NCI-H774 (cell line): ENCODE data around the gene NEUROG1.

Experiments
- DNase-seq: peaks from one replicate; lab custom pipeline; 2025; lab: John Stamatoyannopoulos, UW

The NEUROG1 gene, protein sequence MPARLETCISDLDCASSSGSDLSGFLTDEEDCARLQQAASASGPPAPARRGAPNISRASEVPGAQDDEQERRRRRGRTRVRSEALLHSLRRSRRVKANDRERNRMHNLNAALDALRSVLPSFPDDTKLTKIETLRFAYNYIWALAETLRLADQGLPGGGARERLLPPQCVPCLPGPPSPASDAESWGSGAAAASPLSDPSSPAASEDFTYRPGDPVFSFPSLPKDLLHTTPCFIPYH

DNA sequence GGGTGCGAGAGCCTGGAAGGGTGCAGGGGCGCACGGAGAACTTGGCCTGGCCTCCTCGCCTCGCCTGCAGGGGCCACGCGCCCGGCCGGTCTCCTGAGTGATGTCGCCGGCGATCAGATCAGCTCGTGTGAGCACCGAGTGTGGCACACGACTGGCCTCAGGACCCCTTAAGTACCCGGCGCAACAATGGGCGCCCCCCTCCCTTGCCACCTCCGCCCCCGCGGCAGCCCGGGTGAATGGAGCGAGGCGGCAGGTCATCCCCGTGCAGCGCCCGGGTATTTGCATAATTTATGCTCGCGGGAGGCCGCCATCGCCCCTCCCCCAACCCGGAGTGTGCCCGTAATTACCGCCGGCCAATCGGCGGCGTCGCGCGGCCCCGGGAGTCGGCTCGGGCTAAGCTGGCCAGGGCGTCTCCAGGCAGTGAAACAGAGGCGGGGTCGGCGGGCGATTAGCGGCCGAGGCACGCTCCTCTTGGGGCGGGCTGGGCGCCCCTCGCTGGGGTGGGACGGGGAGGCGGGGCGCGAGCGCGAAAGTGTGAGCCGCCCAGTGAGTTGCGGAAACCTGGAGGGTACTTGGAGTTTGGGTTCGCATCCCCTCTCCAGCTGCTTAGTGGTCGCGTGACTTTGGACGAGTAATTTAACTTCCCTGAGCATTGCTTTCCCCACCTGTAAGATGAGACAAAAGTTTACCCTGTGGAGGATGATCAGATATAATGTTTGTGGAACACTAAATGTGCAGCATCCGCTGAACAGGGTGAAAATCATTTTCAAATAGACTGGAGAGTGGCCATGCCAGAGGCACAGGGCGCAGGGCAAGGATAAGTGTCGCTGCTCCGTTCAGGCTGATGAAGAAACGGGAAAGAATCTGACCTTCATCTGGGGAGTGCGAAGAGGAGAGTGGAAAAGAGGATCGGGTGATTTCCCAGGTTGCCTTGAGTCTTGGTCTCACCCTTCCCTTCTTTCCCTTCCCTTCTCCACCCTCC lies at the start of gene NEUROG1:
NEUROG1 (minus strand) TSS at position 145 of the 982 bp plus-strand sequence. CDS start 274 bp downstream, outside the sequence.
- peak; percentile 9 for DNase-seq

DNA sequence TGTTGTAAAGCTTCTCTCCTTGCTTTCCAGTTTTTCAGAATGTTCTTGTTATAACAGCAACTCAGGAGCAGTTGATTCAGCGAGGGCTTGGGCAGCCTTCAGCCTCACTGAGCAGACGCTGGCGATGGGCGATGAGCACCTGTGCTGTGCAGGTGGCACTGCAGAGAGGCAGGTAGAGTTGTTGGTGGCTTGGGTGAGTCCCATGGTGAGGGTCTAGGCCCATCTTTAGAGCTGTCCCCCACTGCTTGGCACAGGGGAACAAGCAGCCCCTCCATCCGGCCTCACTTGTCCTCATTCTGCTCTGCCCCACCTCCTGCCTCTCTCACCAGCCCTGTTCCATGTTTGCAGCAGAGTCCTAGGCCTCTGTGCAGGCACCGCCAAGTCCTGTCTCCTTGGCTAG lies 49.2 kb upstream of the NEUROG1 start:
- DNase-seq = no peak

DNA sequence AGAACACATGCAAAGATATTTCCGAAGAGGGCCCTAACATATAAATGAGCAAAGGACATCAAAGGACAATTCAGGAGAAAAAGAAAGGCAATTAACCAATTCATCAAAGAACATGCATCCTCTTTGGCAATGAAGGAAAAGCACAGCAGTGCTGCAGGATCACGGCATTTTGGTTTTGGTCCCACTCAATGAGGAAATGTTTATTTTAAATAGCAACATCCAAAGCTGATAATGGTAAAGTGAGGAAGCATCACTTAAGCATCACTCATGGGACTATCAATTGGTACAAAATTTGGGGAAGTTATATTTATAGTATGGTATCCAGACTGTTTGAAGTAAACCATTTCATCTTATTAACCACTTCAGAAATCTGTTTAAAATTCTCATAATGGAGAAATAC lies 48.5 kb upstream of the NEUROG1 start:
- DNase-seq = no peak

DNA sequence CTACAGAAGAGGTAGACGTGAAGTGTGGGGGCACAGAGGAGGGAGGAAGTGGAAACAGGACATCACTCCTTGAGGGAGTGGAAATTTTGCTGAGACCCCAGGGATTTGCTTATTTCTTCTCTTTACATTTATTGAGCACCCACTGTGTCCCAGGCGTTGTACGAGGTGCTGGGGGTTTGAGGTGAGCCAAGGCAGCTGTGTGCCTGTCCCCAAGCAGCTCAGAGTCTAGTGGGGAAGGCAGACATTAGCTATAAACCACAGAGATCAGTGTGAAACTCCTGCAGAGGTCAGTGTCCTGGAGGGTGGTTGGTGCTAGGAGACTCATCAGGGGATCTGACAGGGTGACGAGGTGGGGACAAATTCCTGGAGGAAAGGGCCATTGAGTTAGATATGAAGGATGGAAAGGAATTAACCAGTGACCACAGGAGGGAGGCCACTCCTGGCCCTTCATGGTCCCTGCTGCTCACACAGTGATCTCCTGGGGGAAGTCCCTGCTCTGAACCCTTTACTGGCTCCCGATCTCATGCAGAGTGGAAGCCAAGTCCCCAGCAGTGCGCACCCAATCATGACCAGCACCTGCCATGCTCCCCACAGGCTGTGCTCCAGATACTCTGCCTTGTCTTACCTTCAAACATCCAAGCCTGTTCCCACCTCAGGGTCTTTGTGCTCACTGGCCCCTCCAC lies 46.5 kb upstream of the NEUROG1 start:
- no peak for DNase-seq

DNA sequence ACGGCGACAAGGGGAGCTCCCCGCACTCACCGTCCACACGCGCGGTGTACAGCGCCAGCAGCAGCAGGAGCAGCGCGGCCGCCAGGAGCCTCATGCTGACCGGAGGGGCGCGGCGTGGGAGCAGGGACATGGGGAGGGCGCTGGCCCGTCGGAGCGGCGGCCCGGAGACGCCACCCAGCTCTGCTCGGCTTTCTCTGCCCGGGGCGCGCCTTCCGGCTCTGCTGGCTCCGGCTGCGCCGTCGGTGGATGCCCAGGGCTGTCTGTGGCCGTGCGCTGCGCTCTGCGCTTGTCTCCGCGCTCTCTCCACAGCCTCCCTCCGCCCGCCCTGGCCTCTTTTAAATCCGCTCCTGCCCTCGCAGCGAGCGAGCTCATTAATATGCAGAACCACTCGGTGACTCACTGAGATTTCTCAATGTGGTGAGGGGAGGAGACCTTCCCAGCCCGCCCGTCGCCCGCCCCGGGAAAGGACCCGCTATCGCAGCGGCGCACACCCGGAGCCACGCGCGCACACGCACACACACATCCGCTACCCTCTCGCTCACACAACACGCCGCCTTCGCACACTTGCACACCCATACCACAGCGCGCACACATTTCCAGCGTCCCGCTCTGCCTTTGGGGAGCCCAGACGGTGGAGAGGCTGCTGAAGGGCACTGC lies 43.0 kb upstream of the NEUROG1 start, which contains the start of gene CXCL14:
CXCL14 (minus strand) TSS at position 307 of the 657 bp plus-strand sequence; CDS start at position 94, 213 bp downstream.
- DNase-seq = no peak

DNA sequence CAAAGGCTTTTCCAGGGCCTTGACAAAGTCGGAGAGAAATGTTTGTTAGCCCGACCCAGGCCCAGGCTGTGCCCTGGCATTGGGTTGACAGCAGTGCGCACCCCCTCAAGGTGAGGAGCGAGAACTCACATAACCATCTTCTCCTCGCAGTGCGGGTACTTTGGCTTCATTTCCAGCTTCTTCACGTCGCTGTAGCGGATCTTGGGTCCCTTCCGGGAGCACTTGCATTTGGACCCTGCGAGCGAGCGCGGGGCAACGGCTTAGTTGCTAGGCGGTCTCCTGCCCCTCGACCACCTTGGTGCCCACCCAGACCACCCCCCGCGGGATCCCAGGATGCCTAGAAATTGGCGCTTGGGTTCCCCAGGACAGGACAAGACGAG lies 42.5 kb upstream of the NEUROG1 start:
- no peak for DNase-seq

DNA sequence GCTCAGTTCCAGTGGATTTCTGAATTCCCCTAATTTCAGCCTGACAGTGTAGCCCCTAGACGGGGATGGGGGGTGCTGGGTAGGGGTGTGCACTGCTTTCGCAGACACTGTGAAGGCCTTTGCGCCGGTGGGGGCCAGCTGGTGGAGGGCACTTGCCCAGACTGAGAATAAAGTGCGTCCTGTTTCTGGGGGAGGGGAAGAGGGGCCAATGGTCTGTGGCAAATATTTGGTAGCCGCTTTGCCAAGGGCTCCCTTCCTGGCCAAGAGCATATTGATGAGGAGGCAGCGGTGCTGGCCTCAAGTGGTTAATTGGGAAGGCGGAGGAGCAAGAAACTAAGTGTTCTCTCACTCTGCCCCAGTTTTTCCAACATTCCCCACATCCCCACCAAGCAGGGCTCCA lies 41.7 kb upstream of the NEUROG1 start:
- no peak for DNase-seq

DNA sequence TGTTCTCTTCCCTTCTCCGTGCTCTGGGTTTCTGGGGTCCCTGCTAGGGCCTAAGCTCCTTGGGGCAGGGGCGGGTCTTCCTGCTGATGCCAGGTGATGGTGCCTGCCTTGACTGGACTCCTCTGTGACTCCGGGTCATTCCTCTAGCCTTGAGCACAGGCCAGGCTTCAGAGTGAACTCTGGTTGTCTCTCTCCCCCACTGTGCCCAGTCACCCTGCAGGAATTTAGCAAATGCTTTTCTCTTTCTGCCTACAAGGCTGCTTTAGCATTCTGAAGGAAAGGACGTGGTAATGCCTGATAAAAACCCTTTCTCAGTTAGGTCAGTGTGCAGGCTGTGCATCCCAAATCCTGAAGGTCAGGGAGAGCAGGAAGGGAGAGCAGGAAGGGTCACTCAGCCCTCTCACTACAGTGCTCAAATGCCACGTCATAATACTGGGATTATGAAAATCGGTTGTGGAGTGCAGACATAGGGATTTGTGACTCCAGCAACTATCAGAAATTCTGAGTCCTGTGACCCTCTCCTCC lies 40.4 kb upstream of the NEUROG1 start:
- no peak for DNase-seq

DNA sequence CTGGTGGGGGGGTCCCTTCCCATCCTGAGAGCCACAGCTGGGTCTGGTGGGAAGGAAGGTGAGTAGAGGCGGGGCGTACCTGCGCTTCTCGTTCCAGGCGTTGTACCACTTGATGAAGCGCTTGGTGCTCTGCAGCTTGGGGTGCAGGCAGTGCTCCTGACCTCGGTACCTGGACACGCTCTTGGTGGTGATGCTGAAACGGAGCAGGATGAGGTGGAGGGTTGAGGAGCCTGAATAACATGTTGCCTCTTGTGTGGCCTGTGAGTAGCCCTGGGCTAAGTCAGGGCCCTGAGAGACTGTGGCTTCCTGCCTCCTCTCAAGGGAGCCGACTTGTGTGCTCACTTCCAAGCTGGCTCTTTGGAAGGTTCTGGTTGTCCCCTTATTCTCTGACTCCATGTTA lies 38.7 kb upstream of the NEUROG1 start:
- no peak for DNase-seq

DNA sequence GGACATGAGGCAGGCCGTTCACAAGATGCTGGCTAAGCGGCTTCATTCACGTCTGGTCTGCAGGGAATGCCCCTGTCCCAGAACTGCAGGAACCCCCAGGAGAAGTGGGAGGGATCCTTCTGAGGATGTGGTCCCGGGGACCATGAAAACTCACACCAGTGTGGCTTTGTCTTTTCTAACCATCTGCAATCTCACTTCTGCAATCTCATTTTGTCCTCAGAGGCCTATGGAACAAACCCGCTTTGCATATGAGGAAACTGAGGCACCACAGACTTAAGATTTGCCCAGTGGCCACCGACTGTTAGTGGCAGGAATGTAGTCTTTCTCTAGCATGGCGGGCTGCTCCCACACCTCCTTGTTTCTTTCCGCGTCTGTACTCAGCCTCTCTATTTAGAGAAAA lies 36.1 kb upstream of the NEUROG1 start:
- no peak for DNase-seq

DNA sequence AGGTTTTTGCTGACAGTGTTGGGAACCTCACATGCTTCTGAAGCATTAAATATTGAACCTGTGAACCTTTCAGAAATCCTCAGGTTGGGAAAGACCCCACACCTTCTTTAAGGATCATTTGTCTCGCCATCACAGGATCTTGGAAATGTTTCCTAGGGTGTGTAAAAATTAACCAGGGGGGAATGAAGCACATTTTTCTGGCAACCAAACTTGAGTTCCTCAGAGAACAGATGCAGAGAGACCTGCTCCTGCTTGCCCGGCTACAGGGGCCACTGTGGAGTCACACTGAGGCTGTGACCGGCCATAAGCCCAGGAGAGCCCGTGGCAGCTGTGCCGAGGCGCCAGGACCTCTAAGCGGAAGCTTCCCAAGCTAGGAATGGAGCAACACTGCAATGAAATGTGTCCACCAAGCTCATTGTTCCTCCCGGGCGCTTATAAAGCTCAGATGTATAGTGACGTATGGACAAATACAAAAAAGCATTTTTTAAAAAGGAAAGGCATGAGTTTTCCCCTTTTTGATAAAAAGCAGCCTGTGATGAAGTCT lies 35.4 kb upstream of the NEUROG1 start:
- DNase-seq = no peak

DNA sequence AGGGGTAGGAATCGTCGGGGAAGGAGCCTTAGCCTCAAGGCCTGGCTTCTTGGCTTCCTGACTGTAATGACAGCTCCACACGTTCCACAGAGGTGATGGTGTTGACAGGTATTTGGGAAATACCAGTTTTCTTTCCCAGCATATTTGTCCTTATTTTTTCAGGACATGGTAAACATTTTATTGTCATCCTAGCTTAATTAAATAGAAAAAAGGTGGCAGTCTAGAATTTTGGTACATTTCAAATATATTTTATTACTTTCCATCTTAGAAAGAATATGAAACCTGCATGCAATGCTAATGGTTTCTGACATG lies 34.6 kb upstream of the NEUROG1 start:
- no peak for DNase-seq

DNA sequence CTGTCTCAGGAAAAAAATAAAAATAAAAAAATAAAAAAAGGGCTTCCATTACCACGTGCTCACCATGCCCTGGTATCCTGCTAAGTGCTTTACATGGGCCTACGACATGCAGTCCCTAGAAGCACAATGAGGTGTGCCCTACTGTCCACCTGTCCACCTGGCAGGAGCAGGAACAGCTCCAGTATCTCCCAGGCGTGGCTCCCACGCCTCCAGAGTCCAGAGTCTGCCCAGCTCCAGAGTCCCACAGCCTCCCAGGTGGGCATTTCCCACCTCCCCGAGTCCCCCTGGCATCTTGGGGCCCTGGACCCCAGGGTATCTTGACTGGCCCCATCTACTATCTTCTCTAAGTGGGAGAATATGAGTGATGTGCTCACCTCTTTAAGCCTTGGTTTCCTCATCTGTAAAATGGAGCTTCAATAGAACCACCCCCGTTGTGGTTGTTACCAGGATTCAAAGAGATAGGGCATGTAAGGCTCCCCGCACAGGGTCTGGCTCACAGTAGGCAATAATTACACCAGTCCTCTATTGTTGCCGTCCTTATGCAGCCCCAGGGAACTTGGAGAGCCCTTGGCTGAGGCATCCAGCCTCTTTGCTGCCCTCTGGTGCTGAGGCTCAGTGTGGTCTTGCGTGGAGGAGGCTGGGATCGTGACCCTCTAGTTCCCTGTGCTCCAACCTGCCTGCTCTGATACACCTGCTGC lies 34.1 kb upstream of the NEUROG1 start:
- DNase-seq = no peak

DNA sequence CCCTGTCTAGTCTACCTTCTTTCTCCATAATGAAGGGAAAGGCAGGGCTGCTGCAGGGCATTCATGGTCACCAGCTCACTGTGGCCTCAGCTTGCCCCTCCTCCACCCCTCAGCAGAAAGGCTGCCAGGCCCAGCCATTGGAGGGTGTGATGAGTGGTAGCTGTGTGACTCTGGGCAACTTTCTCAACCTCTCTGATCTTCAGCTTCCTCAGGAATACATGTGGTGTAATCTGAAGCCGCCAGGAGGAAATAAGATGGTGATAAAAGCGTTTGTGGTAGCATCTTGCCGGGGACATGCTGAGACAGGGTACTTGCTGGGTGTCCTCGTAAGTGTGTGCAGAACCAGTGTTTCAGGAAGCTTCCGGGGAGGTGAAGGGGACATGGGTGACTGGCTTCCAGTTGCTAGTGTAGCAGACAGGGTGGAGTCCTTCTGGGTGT lies 33.2 kb upstream of the NEUROG1 start:
- DNase-seq = no peak

DNA sequence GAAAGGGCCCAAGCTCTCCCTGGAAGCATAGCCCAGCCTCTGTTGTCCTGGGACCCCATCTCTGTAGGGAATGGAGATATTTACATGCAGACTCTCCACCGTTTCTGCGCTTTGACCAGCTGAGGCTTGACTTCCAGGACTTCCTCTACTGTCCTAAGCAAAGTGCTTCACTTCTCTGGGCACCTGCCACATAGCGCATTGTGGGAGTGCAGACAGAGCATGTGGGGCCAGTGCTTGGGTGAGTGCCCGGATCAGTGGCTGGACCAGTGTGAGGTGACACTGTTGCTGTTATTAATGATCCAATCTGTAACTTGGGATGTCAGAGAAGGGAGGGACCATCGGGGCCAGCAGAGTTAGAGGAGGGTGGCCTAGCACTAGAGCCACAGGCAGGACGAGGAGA lies 32.5 kb upstream of the NEUROG1 start:
- no peak for DNase-seq

DNA sequence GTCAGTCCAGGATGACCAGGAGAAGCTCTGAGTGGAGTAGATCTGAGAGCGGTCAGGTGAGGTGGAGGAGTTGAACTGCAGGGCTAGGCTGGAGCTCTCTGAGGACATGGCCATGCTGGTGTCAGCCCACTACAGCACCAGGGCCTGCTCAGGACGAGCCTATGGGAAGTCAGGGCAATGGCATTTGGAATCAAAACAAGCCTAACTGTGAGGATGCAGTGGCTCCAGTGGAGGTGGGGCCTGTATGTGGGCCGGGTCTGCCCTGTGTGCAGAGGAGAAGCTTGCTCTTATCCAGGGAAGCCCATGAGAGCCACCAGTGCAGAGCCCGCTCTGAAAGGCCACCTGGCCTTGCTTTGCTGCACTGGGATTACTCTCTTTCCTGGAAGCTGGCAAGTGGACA lies 31.9 kb upstream of the NEUROG1 start:
- DNase-seq = no peak

DNA sequence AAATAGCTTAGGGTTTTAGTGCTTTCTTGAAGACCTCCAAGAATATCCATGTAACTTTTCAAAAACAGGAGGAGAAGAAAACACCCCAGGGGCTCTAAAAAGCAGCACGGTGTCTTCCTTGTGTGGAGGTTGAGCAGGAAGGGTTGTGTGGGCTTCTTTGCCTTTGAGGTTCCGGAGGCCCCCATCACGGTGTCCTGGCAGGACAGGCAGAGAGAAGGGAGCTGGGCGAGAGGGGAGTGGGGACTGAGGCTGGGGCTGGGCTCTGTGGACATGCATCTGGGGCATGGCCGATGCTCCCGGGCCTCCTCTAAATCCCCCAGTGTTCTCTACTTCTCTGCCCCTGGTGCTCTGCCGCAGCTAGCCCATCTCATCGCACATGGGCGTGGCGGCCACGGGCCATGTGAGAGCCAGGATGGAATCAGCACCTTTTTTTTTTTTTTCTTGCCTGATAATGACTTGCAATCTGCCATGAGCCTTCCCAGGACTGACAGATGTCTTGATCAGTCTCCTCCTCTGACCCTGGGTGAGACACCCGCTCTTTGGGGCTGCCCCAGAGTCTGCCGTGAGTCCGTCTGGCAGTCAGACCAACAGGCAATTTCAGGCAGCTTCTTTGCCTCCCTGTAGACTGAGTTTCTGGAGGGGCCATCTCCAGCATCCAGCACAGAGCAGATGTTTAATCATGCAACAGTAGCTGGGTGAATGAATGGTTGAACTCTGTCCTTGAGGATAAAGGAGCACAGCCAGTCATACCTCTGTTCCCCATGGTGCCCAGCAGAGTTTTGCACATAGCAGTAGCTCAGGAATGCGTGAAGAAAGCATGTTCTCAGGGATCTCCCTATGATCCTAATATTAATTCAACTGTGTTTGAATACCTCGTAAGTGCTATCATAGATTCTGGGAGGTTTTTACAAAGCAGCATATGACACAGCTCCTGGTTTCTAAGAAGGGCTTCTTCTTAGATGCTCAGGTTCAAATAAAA lies 30.9 kb upstream of the NEUROG1 start:
- no peak for DNase-seq

DNA sequence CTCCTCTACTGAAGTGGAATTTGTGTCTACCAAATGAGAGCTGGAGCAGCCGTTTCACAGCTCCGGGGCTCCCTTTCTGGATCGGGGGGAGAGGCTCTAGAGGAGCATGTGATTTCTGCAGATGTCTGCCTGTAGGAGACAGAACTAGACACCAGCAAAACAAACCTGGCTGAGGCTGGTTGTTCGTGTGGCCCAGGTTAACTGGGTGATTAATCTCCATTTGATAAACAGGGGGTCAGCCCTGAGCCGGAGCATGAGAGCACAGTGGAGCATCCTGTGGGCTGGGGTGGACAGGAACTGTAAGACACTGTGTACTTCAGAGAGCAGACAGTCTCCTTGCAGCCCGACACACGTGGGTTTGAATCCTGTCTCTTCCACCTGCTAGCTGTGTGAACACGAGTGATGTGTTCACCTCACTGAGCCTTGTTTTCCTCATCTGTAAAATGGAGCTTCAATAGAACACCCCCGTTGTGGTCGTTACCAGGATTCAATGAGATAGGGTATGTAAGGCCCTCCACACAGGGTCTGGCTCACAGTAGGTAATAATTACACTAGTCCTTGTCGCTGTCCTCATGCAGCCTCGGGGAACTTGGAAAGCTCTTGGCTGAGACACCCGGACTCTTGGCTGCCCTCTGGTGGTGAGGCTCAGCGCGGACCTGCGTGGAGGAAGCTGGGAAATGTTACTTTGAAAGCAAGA lies 30.1 kb upstream of the NEUROG1 start:
- peak; percentile 25 for DNase-seq

DNA sequence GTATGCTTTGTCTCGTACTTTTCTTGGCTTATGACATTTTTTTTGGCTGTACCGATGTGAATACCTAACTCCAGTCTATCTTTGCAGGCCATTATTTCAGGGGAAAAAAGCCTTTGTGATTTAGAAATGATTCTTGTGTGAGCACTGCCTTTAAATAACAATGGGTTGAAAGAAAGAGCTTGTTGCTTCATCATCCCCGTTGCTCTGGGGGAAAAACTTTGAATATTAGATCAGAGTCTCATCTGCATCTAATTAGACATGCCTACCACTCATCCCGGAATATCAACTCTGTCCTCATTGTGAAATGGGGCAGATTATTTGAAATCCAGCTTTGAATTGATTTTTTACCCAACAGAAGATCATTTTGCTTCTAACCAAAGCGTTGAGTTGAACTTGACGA lies 29.5 kb upstream of the NEUROG1 start:
- no peak for DNase-seq
